Measurements from ENCODE around the gene CEP192.
A peak's percentile ranks its signal among the peaks of the same experiment; 100 is the strongest.

GRCh38 chr18:13159579-13159978 lies 168.4 kb downstream of the CEP192 start:
- peak; percentile 77 for TF ChIP-seq CTCF (IDR thresholded peaks at IDR 0.05)
- TF ChIP-seq TAF1 (IDR thresholded peaks at IDR 0.05; ENCODE audit: borderline replicate concordance, low read depth, low read length) = no peak

All from SK-N-SH (cell line).